ENCODE data around the gene IGFBP7.

IGFBP7 gene

GRCh38 chr4:57146444-57146843, 36.3 kb upstream of the IGFBP7 start:
- H3K4me3 ChIP-seq (ENCODE audit: insufficient read length, low read depth) = no peak overlapping the region
- TF ChIP-seq YY1 (IDR thresholded peaks at IDR 0.05; ENCODE audit: insufficient read depth, insufficient read length) = no peak
- TF ChIP-seq SUZ12 (IDR thresholded peaks at IDR 0.05; ENCODE audit: extremely low read depth, insufficient read depth, insufficient read length) = no peak
- no peak for TF ChIP-seq ZNF274 (IDR thresholded peaks at IDR 0.05; ENCODE audit: low read depth, low read length)
- DNase-seq (ENCODE audit: low read depth, low spot score) = no peak

GRCh38 chr4:57144466-57144865, 34.3 kb upstream of the IGFBP7 start:
- TF ChIP-seq ZNF274 (IDR thresholded peaks at IDR 0.05; ENCODE audit: low read depth, low read length) = no peak
- no peak for TF ChIP-seq YY1 (IDR thresholded peaks at IDR 0.05; ENCODE audit: insufficient read depth, insufficient read length)
- no peak for TF ChIP-seq SUZ12 (IDR thresholded peaks at IDR 0.05; ENCODE audit: extremely low read depth, insufficient read depth, insufficient read length)
- Histone ChIP-seq H3K9me3 (ENCODE audit: insufficient read depth, low read length) (0 out of 2 replicates have a peak, but pooled peaks cover 5% of the 10 kb centered on the region), H3K4me3 (ENCODE audit: insufficient read length, low read depth) (no peak overlapping the region), H3K36me3 (ENCODE audit: insufficient read depth, insufficient read length, low read length) (no peaks in the 10 kb centered on the region), H3K27me3 (ENCODE audit: insufficient read depth, insufficient read length) (no peaks in the 10 kb centered on the region), H3K9ac (ENCODE audit: insufficient read length, low read depth) (no peak overlapping the region), H3K4me1 (ENCODE audit: insufficient read depth, insufficient read length) (no peaks in the 10 kb centered on the region)
- DNase-seq (ENCODE audit: low read depth, low spot score) = no peak

More at GRCh38 chr4:57146444-57146843, 36.3 kb upstream of the IGFBP7 start:
- Histone ChIP-seq H3K9me3 (ENCODE audit: insufficient read depth, low read length) (0 out of 2 replicates have a peak, but pooled peaks cover 5% of the 10 kb centered on the region), H3K4me1 (ENCODE audit: insufficient read depth, insufficient read length) (no peaks in the 10 kb centered on the region), H3K27me3 (ENCODE audit: insufficient read depth, insufficient read length) (no peaks in the 10 kb centered on the region), H3K36me3 (ENCODE audit: insufficient read depth, insufficient read length, low read length) (no peaks in the 10 kb centered on the region), H3K9ac (ENCODE audit: insufficient read length, low read depth) (no peak overlapping the region)

GRCh38 chr4:57139783-57140182, 29.6 kb upstream of the IGFBP7 start:
- TF ChIP-seq ZNF274 (IDR thresholded peaks at IDR 0.05; ENCODE audit: low read depth, low read length) = no peak
- no peak for TF ChIP-seq SUZ12 (IDR thresholded peaks at IDR 0.05; ENCODE audit: extremely low read depth, insufficient read depth, insufficient read length)
- no peak for TF ChIP-seq YY1 (IDR thresholded peaks at IDR 0.05; ENCODE audit: insufficient read depth, insufficient read length)
- Histone ChIP-seq H3K4me1 (ENCODE audit: insufficient read depth, insufficient read length) (no peaks in the 10 kb centered on the region), H3K4me3 (ENCODE audit: insufficient read length, low read depth) (no peak overlapping the region), H3K36me3 (ENCODE audit: insufficient read depth, insufficient read length, low read length) (no peaks in the 10 kb centered on the region), H3K9ac (ENCODE audit: insufficient read length, low read depth) (no peak overlapping the region), H3K27me3 (ENCODE audit: insufficient read depth, insufficient read length) (no peaks in the 10 kb centered on the region), H3K9me3 (ENCODE audit: insufficient read depth, low read length) (peaks cover 14% of the 10 kb centered on the region; the same call in 1 of the 2 replicates)
- no peak for DNase-seq (ENCODE audit: low read depth, low spot score)

- no peak for TF ChIP-seq SUZ12 (IDR thresholded peaks at IDR 0.05; ENCODE audit: extremely low read depth, insufficient read depth, insufficient read length)
- no peak for TF ChIP-seq YY1 (IDR thresholded peaks at IDR 0.05; ENCODE audit: insufficient read depth, insufficient read length)
- no peak for TF ChIP-seq ZNF274 (IDR thresholded peaks at IDR 0.05; ENCODE audit: low read depth, low read length)
- no peak overlapping the region for H3K4me3 ChIP-seq (ENCODE audit: insufficient read length, low read depth)
- no peaks in the 10 kb centered on the region for H3K4me1 ChIP-seq (ENCODE audit: insufficient read depth, insufficient read length)
- no peak for DNase-seq (ENCODE audit: low read depth, low spot score)
- H3K36me3 ChIP-seq (ENCODE audit: insufficient read depth, insufficient read length, low read length) = no peaks in the 10 kb centered on the region
- peaks cover 14% of the 10 kb centered on the region; the same call in 1 of the 2 replicates for H3K9me3 ChIP-seq (ENCODE audit: insufficient read depth, low read length)
- H3K27me3 ChIP-seq (ENCODE audit: insufficient read depth, insufficient read length) = no peaks in the 10 kb centered on the region
- no peak overlapping the region for H3K9ac ChIP-seq (ENCODE audit: insufficient read length, low read depth)
Observed at GRCh38 chr4:57137261-57137660, 27.1 kb upstream of the IGFBP7 start.

- H3K27me3 ChIP-seq (ENCODE audit: insufficient read depth, insufficient read length) = no peaks in the 10 kb centered on the region
- TF ChIP-seq ZNF274 (IDR thresholded peaks at IDR 0.05; ENCODE audit: low read depth, low read length) = no peak
- TF ChIP-seq SUZ12 (IDR thresholded peaks at IDR 0.05; ENCODE audit: extremely low read depth, insufficient read depth, insufficient read length) = no peak
- TF ChIP-seq YY1 (IDR thresholded peaks at IDR 0.05; ENCODE audit: insufficient read depth, insufficient read length) = no peak
- no peak for DNase-seq (ENCODE audit: low read depth, low spot score)
Observed at GRCh38 chr4:57136281-57136680, 26.1 kb upstream of the IGFBP7 start.

GRCh38 chr4:57132743-57133137, 22.6 kb upstream of the IGFBP7 start:
- Histone ChIP-seq H3K27me3 (ENCODE audit: insufficient read depth, insufficient read length) (no peaks in the 10 kb centered on the region), H3K4me1 (ENCODE audit: insufficient read depth, insufficient read length) (no peaks in the 10 kb centered on the region), H3K9me3 (ENCODE audit: insufficient read depth, low read length) (peaks cover 13% of the 10 kb centered on the region; the same call in 1 of the 2 replicates), H3K36me3 (ENCODE audit: insufficient read depth, insufficient read length, low read length) (no peaks in the 10 kb centered on the region), H3K9ac (ENCODE audit: insufficient read length, low read depth) (no peak overlapping the region), H3K4me3 (ENCODE audit: insufficient read length, low read depth) (no peak overlapping the region)
- TF ChIP-seq YY1 (IDR thresholded peaks at IDR 0.05; ENCODE audit: insufficient read depth, insufficient read length) (no peak), ZNF274 (IDR thresholded peaks at IDR 0.05; ENCODE audit: low read depth, low read length) (no peak), SUZ12 (IDR thresholded peaks at IDR 0.05; ENCODE audit: extremely low read depth, insufficient read depth, insufficient read length) (no peak)
- DNase-seq (ENCODE audit: low read depth, low spot score) = no peak

More at GRCh38 chr4:57136281-57136680, 26.1 kb upstream of the IGFBP7 start:
- Histone ChIP-seq H3K9me3 (ENCODE audit: insufficient read depth, low read length) (peaks cover 14% of the 10 kb centered on the region; the same call in 1 of the 2 replicates), H3K9ac (ENCODE audit: insufficient read length, low read depth) (no peak overlapping the region), H3K36me3 (ENCODE audit: insufficient read depth, insufficient read length, low read length) (no peaks in the 10 kb centered on the region), H3K4me1 (ENCODE audit: insufficient read depth, insufficient read length) (no peaks in the 10 kb centered on the region), H3K4me3 (ENCODE audit: insufficient read length, low read depth) (no peak overlapping the region)

GRCh38 chr4:57131849-57132742, 21.9 kb upstream of the IGFBP7 start:
- no peaks in the 10 kb centered on the region for H3K36me3 ChIP-seq (ENCODE audit: insufficient read depth, insufficient read length, low read length)
- H3K4me1 ChIP-seq (ENCODE audit: insufficient read depth, insufficient read length) = no peaks in the 10 kb centered on the region
- TF ChIP-seq YY1 (IDR thresholded peaks at IDR 0.05; ENCODE audit: insufficient read depth, insufficient read length) (no peak), ZNF274 (IDR thresholded peaks at IDR 0.05; ENCODE audit: low read depth, low read length) (no peak), SUZ12 (IDR thresholded peaks at IDR 0.05; ENCODE audit: extremely low read depth, insufficient read depth, insufficient read length) (no peak)
- no peak for DNase-seq (ENCODE audit: low read depth, low spot score)
- no peak overlapping the region for H3K4me3 ChIP-seq (ENCODE audit: insufficient read length, low read depth)
- no peaks in the 10 kb centered on the region for H3K27me3 ChIP-seq (ENCODE audit: insufficient read depth, insufficient read length)
- no peak overlapping the region for H3K9ac ChIP-seq (ENCODE audit: insufficient read length, low read depth)
- peaks cover 14% of the 10 kb centered on the region; the same call in 1 of the 2 replicates for H3K9me3 ChIP-seq (ENCODE audit: insufficient read depth, low read length)
